Neural progenitor cell (in vitro differentiated cells): ENCODE measurements around the gene PHACTR1. TPM values are rescaled to one million over a fixed set of nuclear protein-coding genes. Genes with fewer than 3 reads are reported as not detected.

Source experiments
- DNase-seq: peaks from one replicate; pipeline ENCODE4 v3.0.0-alpha.2; 2016; ENCODE audit warnings: low spot score
- H2AFZ ChIP-seq: fragments of 200-600 bp; sonication (generic); replicated peaks from 2 replicates; pipeline ENCODE4 v1.6.1; 2016; ENCODE audit warnings: antibody characterized with exemption
- H3F3A ChIP-seq: fragments of 200-600 bp; sonication (generic); 2 replicates; pipeline ENCODE4 v1.6.1; 2016; ENCODE audit warnings: antibody characterized with exemption, low read depth
- H3K27ac ChIP-seq: fragments of 200-600 bp; sonication (generic); 2 replicates; pipeline ENCODE4 v1.5.1; 2016; ENCODE audit warnings: mild to moderate bottlenecking
- H3K27me3 ChIP-seq: fragments of 200-600 bp; sonication (generic); 2 replicates; pipeline ENCODE4 v1.6.1; 2016; ENCODE audit warnings: mild to moderate bottlenecking, moderate library complexity
- H3K36me3 ChIP-seq: fragments of 200-600 bp; sonication (generic); 2 replicates; pipeline ENCODE4 v1.5.1; 2016
- H3K4me1 ChIP-seq: fragments of 200-600 bp; sonication (generic); 2 replicates; pipeline ENCODE4 v1.6.1; 2016; ENCODE audit warnings: mixed run types
- H3K4me2 ChIP-seq: fragments of 200-600 bp; sonication (generic); 2 replicates; pipeline ENCODE4 v1.6.1; 2016
- H3K4me3 ChIP-seq: fragments of 200-600 bp; sonication (generic); 2 replicates; pipeline ENCODE4 v1.5.1; 2016
- H3K79me2 ChIP-seq: fragments of 200-600 bp; sonication (generic); 2 replicates; pipeline ENCODE4 v1.6.1; 2016; ENCODE audit warnings: low read depth
- H3K9ac ChIP-seq: fragments of 200-600 bp; sonication (generic); 2 replicates; pipeline ENCODE4 v1.6.1; 2016
- H3K9me3 ChIP-seq: fragments of 200-600 bp; sonication (generic); 2 replicates; pipeline ENCODE4 v1.5.1; 2016; ENCODE audit warnings: low read depth
- H4K20me1 ChIP-seq: fragments of 200-600 bp; sonication (generic); 2 replicates; pipeline ENCODE4 v1.6.1; 2016; ENCODE audit warnings: low read depth
- H3K27ac Mint-ChIP-seq: 3 replicates; pipeline ENCODE4 v1.8.0; 2021; ENCODE audit warnings: mixed read lengths
- H3K27me3 Mint-ChIP-seq: 2 replicates; pipeline ENCODE4 v1.8.0; 2022; ENCODE audit warnings: low read depth, mild to moderate bottlenecking, inconsistent platforms, moderate library complexity, mixed read lengths; ENCODE audit not compliant: insufficient read depth
- H3K36me3 Mint-ChIP-seq: 3 replicates; pipeline ENCODE4 v1.8.0; 2021; ENCODE audit warnings: mixed read lengths
- H3K4me1 Mint-ChIP-seq: 3 replicates; pipeline ENCODE4 v1.8.0; 2021; ENCODE audit warnings: mixed read lengths
- H3K4me3 Mint-ChIP-seq: 3 replicates; pipeline ENCODE4 v1.8.0; 2021; ENCODE audit warnings: mild to moderate bottlenecking, moderate library complexity, mixed read lengths
- H3K9me3 Mint-ChIP-seq: 3 replicates; pipeline ENCODE4 v1.8.0; 2020; ENCODE audit warnings: mixed read lengths
- EZH2 ChIP-seq: fragments of 200-600 bp; sonication (generic); IDR thresholded peaks from 2 replicates; pipeline ENCODE4 v1.6.1; 2017; ENCODE audit warnings: antibody characterized with exemption, mild to moderate bottlenecking, moderate library complexity
- EZH2phosphoT487 ChIP-seq: fragments of 200-600 bp; sonication (generic); IDR thresholded peaks from 2 replicates; pipeline ENCODE4 v1.6.1; 2017; ENCODE audit warnings: antibody characterized with exemption
- total RNA-seq: library from RNA; depleted of rRNA; stranded (reverse); fragments of >200 nt; gene quantifications from 2 replicates; pipeline ENCODE4 v1.2.3, GENCODE V29; 2015; ENCODE audit warnings: low replicate concordance
- TF ChIP-seq, protein P1 (sequence below): fragments of 200-600 bp; sonication (generic); IDR thresholded peaks from 2 replicates; pipeline ENCODE4 v1.5.1; 2017; ENCODE audit warnings: antibody characterized with exemption, mild to moderate bottlenecking

PHACTR1 gene
- total RNA-seq, 1 donor from 2014 or later = 2.4 TPM

DNA sequence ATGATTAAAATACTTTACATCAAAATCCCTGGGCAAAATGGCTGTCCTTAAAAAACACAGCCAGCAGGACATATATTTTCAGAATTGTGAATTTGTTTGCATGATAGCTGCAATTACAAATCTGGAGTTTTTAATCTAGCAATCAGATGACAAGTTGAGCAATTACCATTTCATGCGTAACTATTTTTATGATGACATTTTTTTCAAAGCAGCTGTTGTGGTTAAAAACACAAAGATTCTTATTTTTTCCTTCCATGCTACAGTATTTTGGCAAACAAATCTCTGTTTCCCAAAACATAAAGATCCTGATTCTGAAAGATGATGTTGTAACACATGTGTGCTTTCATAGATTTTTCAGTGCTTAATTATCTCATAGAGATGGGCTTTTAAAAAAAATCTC is 90.2 kb downstream of the PHACTR1 start:
- Histone ChIP-seq H3K4me1 (peaks cover 8% of the 10 kb centered on the region), H3K4me3 (no peak overlapping the region), H4K20me1 (no peaks in the 10 kb centered on the region), H3K4me2 (no peak overlapping the region), H3K9ac (no peak overlapping the region), H3K79me2 (no peaks in the 10 kb centered on the region), H3K36me3 (no peaks in the 10 kb centered on the region), H3K27ac (no peak overlapping the region), H3K27me3 (no peaks in the 10 kb centered on the region), H2AFZ (no peak overlapping the region), H3F3A (no peaks in the 10 kb centered on the region), H3K9me3 (no peaks in the 10 kb centered on the region)
- no peaks in the 10 kb centered on the region for H3K36me3 Mint-ChIP-seq
- H3K9me3 Mint-ChIP-seq = no peaks in the 10 kb centered on the region
- H3K4me1 Mint-ChIP-seq = no peaks in the 10 kb centered on the region
- peaks cover 2% of the 10 kb centered on the region for H3K27me3 Mint-ChIP-seq
- DNase-seq = no peak
- TF ChIP-seq EZH2 (no peak), EZH2phosphoT487 (no peak)
- TF ChIP-seq, protein P1, sequence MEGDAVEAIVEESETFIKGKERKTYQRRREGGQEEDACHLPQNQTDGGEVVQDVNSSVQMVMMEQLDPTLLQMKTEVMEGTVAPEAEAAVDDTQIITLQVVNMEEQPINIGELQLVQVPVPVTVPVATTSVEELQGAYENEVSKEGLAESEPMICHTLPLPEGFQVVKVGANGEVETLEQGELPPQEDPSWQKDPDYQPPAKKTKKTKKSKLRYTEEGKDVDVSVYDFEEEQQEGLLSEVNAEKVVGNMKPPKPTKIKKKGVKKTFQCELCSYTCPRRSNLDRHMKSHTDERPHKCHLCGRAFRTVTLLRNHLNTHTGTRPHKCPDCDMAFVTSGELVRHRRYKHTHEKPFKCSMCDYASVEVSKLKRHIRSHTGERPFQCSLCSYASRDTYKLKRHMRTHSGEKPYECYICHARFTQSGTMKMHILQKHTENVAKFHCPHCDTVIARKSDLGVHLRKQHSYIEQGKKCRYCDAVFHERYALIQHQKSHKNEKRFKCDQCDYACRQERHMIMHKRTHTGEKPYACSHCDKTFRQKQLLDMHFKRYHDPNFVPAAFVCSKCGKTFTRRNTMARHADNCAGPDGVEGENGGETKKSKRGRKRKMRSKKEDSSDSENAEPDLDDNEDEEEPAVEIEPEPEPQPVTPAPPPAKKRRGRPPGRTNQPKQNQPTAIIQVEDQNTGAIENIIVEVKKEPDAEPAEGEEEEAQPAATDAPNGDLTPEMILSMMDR = no peak
- H3K27ac Mint-ChIP-seq = no peak overlapping the region
- H3K4me3 Mint-ChIP-seq = no peak overlapping the region

DNA sequence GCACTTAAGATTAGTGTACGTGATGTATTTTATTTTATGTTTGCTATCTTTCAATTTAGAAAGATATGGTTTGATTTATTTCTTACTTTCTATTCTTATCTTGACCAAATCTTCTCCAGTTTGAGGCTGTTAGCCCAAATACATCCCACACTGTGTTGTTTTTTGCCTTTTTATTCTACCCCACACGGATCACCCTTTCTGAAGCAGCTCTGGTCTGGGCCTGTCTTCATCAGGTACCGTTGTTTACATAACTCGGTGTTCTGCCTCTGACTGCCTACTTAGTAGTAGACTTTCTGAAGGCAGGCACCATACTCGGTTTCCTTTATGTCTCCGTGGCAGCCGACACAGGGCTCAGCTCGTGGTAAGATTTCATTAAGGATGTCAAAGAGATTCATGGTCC is 95.0 kb downstream of the PHACTR1 start:
- Histone ChIP-seq H4K20me1 (no peaks in the 10 kb centered on the region), H2AFZ (no peak overlapping the region), H3K4me3 (no peak overlapping the region), H3K9ac (no peak overlapping the region), H3K9me3 (no peaks in the 10 kb centered on the region), H3K4me1 (peaks cover 30% of the 10 kb centered on the region), H3K27me3 (no peaks in the 10 kb centered on the region), H3K4me2 (no peak overlapping the region), H3F3A (no peaks in the 10 kb centered on the region), H3K27ac (no peak overlapping the region), H3K79me2 (no peaks in the 10 kb centered on the region), H3K36me3 (no peaks in the 10 kb centered on the region)
- Mint-ChIP-seq H3K9me3 (no peaks in the 10 kb centered on the region), H3K27me3 (no peaks in the 10 kb centered on the region), H3K4me1 (no peaks in the 10 kb centered on the region), H3K36me3 (no peaks in the 10 kb centered on the region), H3K4me3 (no peak overlapping the region), H3K27ac (no peak overlapping the region)
- TF ChIP-seq, protein P1 = no peak
- TF ChIP-seq EZH2 (no peak), EZH2phosphoT487 (no peak)
- DNase-seq = no peak

GRCh38 chr6:12813321-12813720 is 96.8 kb downstream of the PHACTR1 start:
- Histone ChIP-seq H3K9me3 (no peaks in the 10 kb centered on the region), H3K79me2 (no peaks in the 10 kb centered on the region), H4K20me1 (no peaks in the 10 kb centered on the region), H3K9ac (no peak overlapping the region), H3K4me2 (no peak overlapping the region), H3K4me1 (peaks cover 25% of the 10 kb centered on the region), H3F3A (no peaks in the 10 kb centered on the region), H3K27me3 (no peaks in the 10 kb centered on the region), H2AFZ (no peak overlapping the region), H3K4me3 (no peak overlapping the region), H3K36me3 (no peaks in the 10 kb centered on the region), H3K27ac (no peak overlapping the region)
- H3K36me3 Mint-ChIP-seq = no peaks in the 10 kb centered on the region
- TF ChIP-seq, protein P1 = no peak
- no peak for TF ChIP-seq EZH2phosphoT487
- no peak for TF ChIP-seq EZH2
- no peak overlapping the region for H3K27ac Mint-ChIP-seq
- no peaks in the 10 kb centered on the region for H3K4me1 Mint-ChIP-seq
- no peak for DNase-seq
- no peaks in the 10 kb centered on the region for H3K27me3 Mint-ChIP-seq
- no peak overlapping the region for H3K4me3 Mint-ChIP-seq
- no peaks in the 10 kb centered on the region for H3K9me3 Mint-ChIP-seq
